Ovary (tissue), 9 donors: Measurements from ENCODE around the gene PRKD2. TPM values are rescaled to one million over a fixed set of nuclear protein-coding genes. Genes with fewer than 3 reads are reported as not detected.

ENCODE experiments used
- DNase-seq, 5 donors: peaks; one replicate each; pipeline ENCODE4 v3.0.0-alpha.2; 2019 to 2020
- H3K27ac ChIP-seq, 2 donors: fragments of 200-600 bp; one replicate each; pipeline versions ENCODE4 v1.5.1 to v1.8.0; 2019 to 2022
- H3K27me3 ChIP-seq: fragments of 200-600 bp; one replicate; pipeline ENCODE4 v1.8.0; 2022
- H3K36me3 ChIP-seq: fragments of 200-600 bp; sonication (generic); one replicate; pipeline ENCODE4 v1.5.1; 2019
- H3K4me1 ChIP-seq: one replicate; pipeline ENCODE4 v1.8.1; 2013; ENCODE audit warnings: mild to moderate bottlenecking, moderate library complexity; ENCODE audit not compliant: insufficient read depth
- H3K4me3 ChIP-seq: fragments of 200-600 bp; sonication (generic); one replicate; pipeline ENCODE4 v1.5.1; 2017
- H3K9me3 ChIP-seq, 2 donors: fragments of 200-600 bp in 1 of 2; sonication (generic) in 1 of 2; one replicate each; pipeline versions ENCODE4 v1.5.1 to v1.8.1; 2013 to 2019; ENCODE audit warnings: mild to moderate bottlenecking in 1 of 2, moderate library complexity in 1 of 2
- CTCF ChIP-seq, 3 donors: fragments of 450-650 bp in 2 of 3; fragments of 200-600 bp in 1 of 3; IDR thresholded peaks; one replicate each; pipeline versions ENCODE4 v1.5.1 to v1.8.0; 2016 to 2022; ENCODE audit warnings: antibody characterized with exemption in 3 of 3, mild to moderate bottlenecking in 1 of 3
- EP300 ChIP-seq: sonication (generic); formaldehyde crosslinking; IDR thresholded peaks from one replicate; pipeline ENCODE4 v1.6.1; 2017; ENCODE audit warnings: antibody characterized with exemption
- POLR2A ChIP-seq: fragments of 450-650 bp; IDR thresholded peaks from one replicate; pipeline ENCODE4 v1.6.1; 2017; ENCODE audit warnings: antibody characterized with exemption, mild to moderate bottlenecking, moderate library complexity
- WGBS, 3 donors: extraction: QIAGEN DNeasy Blood & Tissue Kit in 1 of 3; methylation state at CpG; one replicate each; pipeline versions ENCODE4 v1.1.5 to v1.1.7; 2013 to 2017; 5-methylcytosine and 5-hydroxymethylcytosine counted together
- intact Hi-C, 4 donors: fragments of 100-400 bp; cut with DNase I; formaldehyde crosslinking; loops; one replicate each; pipeline versions ENCODE4 v1.11.0 to v1.15.1; 2022 to 2023
- polyA plus RNA-seq, 2 donors: library from polyadenylated mRNA; stranded (reverse); fragments of 200-250 nt in 1 of 2; fragments of 350-450 nt in 1 of 2; fragmentation: Illumina TruSeq in 1 of 2; extraction: RNeasy Lipid Tissue Mini Kit (QIAGEN cat#74804) in 1 of 2; gene quantifications; one replicate each; pipeline ENCODE4 v1.2.3, GENCODE V29; 2013 to 2014
- total RNA-seq, 7 donors: library from RNA; depleted of rRNA in 2 of 7; stranded (reverse); fragments of >200 nt in 2 of 7; fragmentation: NEBNext Ultra II Directional in 3 of 7; extraction: Animal tissue kit (Norgen Biotek cat#: 25700) in 3 of 7; gene quantifications; one replicate each; pipeline versions ENCODE4 v1.1.0 to v1.2.4, GENCODE V29; 2016 to 2023
- donor health status: DM: no; HTN: no; CAD: no; lungs with moderate emphysema.
- donor health status: DM: no; HTN: no; CAD: no.
- donor health status: Bipolar disorder and iron deficiency.
- donor health status: DM: yes; HTN: yes; CAD: no.
- donor health status: DM: no; HTN: no; CAD: no.
- donor health status: DM: yes; HTN: yes; CAD: no.

The PRKD2 gene
- total and polyA plus RNA-seq, 9 donors = 17.7 to 55.4 (median 40.0) TPM

- Histone ChIP-seq H3K27me3 (no peaks in the 10 kb centered on the region), H3K36me3 (no peaks in the 10 kb centered on the region), H3K27ac (peak overlapping the region in 1 of 2 donors; percentile 12), H3K9me3 (no peaks in the 10 kb centered on the region), H3K4me1 (no peaks in the 10 kb centered on the region), H3K4me3 (no peak overlapping the region)
- 49 to 60% (median 49%) methylated on average over 16 of the region's 16 CpGs for WGBS, 3 donors
- DNase-seq = no peak
- intact Hi-C loops = no loop called here
- TF ChIP-seq CTCF (IDR thresholded peaks at IDR 0.05) (no peak), POLR2A (no peak)
These were observed 62.2 kb downstream of the PRKD2 start for GRCh38 chr19:46654621-46655152.

- TF ChIP-seq CTCF (IDR thresholded peaks at IDR 0.05) (no peak), POLR2A (no peak), EP300 (no peak)
These were observed 66.5 kb downstream of the PRKD2 start for GRCh38 chr19:46650445-46650844.

GRCh38 chr19:46648961-46649960, 67.7 kb downstream of the PRKD2 start:
- H3K4me3 ChIP-seq = no peak overlapping the region
- 73 to 82% (median 78%) methylated on average over 118 to 144 of the region's 144 CpGs for WGBS, 3 donors
- H3K4me1 ChIP-seq = peaks cover 3% of the 10 kb centered on the region
- no peaks in the 10 kb centered on the region for H3K27me3 ChIP-seq
- intact Hi-C loops = no loop called here
- H3K36me3 ChIP-seq = no peaks in the 10 kb centered on the region
- no peak overlapping the region for H3K27ac ChIP-seq
- TF ChIP-seq CTCF (IDR thresholded peaks at IDR 0.05) (no peak), POLR2A (no peak), EP300 (no peak)
- no peak for DNase-seq
- H3K9me3 ChIP-seq = no peaks in the 10 kb centered on the region

More at GRCh38 chr19:46650445-46650844, 66.5 kb downstream of the PRKD2 start:
- Histone ChIP-seq H3K9me3 (no peaks in the 10 kb centered on the region), H3K27me3 (no peaks in the 10 kb centered on the region), H3K36me3 (no peaks in the 10 kb centered on the region), H3K4me3 (no peak overlapping the region), H3K4me1 (peaks cover 3% of the 10 kb centered on the region), H3K27ac (no peak overlapping the region)
- intact Hi-C loops = no loop called here
- no peak for DNase-seq
- 76 to 87% (median 86%) methylated on average over 7 of the region's 7 CpGs for WGBS, 3 donors

GRCh38 chr19:46648060-46648960, 68.6 kb downstream of the PRKD2 start:
- Histone ChIP-seq H3K27ac (no peak overlapping the region), H3K4me1 (peaks cover 3% of the 10 kb centered on the region), H3K4me3 (no peak overlapping the region), H3K36me3 (no peaks in the 10 kb centered on the region), H3K9me3 (no peaks in the 10 kb centered on the region), H3K27me3 (no peaks in the 10 kb centered on the region)
- intact Hi-C loops = no loop called here
- no peak for DNase-seq
- no peak for TF ChIP-seq CTCF (IDR thresholded peaks at IDR 0.05)
- no peak for TF ChIP-seq EP300
- TF ChIP-seq POLR2A = no peak
- 68 to 76% (median 73%) methylated on average over 33 to 63 of the region's 63 CpGs for WGBS, 3 donors
